Left lobe of liver (tissue), 2 donors: ENCODE results near the gene BMF. TPM values are rescaled to one million over a fixed set of nuclear protein-coding genes. Genes with fewer than 3 reads are reported as not detected.

Experiments used
- ATAC-seq: fragments of 200-7000 bp; cut with Tn5 transposase; one replicate; pipeline ENCODE4 v1.9.1; 2020; ENCODE audit warnings: mild to moderate bottlenecking, moderate library complexity
- DNase-seq: peaks from one replicate; pipeline ENCODE4 v3.0.0-alpha.2; 2020; ENCODE audit warnings: low spot score
- total RNA-seq: library from RNA; stranded (reverse); gene quantifications from one replicate; pipeline ENCODE4 v1.2.1, GENCODE V29; 2021
- donor health status: DM: no; HTN: no; CAD: no; lungs with moderate emphysema.
- donor health status: DM: no; HTN: yes; CAD: no.

Gene BMF
- total RNA-seq, 1 donor from 2014 or later = 3.3 TPM

- ATAC-seq = no peak
- no peak for DNase-seq
Measured at GRCh38 chr15:40052604-40053003, 56.1 kb downstream of the BMF start.

- DNase-seq (no peak), ATAC-seq (no peak)
Measured at GRCh38 chr15:40051616-40052415, 56.9 kb downstream of the BMF start.

- DNase-seq (no peak), ATAC-seq (no peak)
Measured at GRCh38 chr15:40050788-40051470, 57.8 kb downstream of the BMF start.

- ATAC-seq (no peak), DNase-seq (no peak)
Measured at GRCh38 chr15:40048926-40049475, 59.7 kb downstream of the BMF start.

GRCh38 chr15:40048211-40048792, 60.4 kb downstream of the BMF start:
- DNase-seq (no peak), ATAC-seq (no peak)

GRCh38 chr15:40047415-40048210, 61.1 kb downstream of the BMF start:
- ATAC-seq (peak; percentile 29), DNase-seq (no peak)

GRCh38 chr15:40046721-40047414, 61.8 kb downstream of the BMF start:
- ATAC-seq (no peak), DNase-seq (no peak)

- DNase-seq = no peak
- ATAC-seq = no peak
Measured at GRCh38 chr15:40045572-40046217, 63.0 kb downstream of the BMF start.

GRCh38 chr15:40044717-40045571, 63.7 kb downstream of the BMF start:
- peak; percentile 77 for DNase-seq
- ATAC-seq = peak; percentile 80

GRCh38 chr15:40043927-40044716, 64.6 kb downstream of the BMF start:
- ATAC-seq (no peak), DNase-seq (no peak)

- no peak for DNase-seq
Measured at GRCh38 chr15:40042791-40043320, 65.8 kb downstream of the BMF start.

GRCh38 chr15:40040770-40041169, 67.9 kb downstream of the BMF start:
- DNase-seq (peak; percentile 82), ATAC-seq (peak; percentile 70)

More at GRCh38 chr15:40042791-40043320, 65.8 kb downstream of the BMF start:
- no peak for ATAC-seq

- ATAC-seq (peak; percentile 1), DNase-seq (no peak)
Measured at GRCh38 chr15:40040293-40040635, 68.4 kb downstream of the BMF start.

GRCh38 chr15:40038638-40039543, 69.8 kb downstream of the BMF start, which contains the start of gene SRP14:
Gene SRP14, minus strand, starts transcription at chr15:40039181. Its CDS starts 65 bp downstream, at chr15:40039116.
- peak; percentile 89 for ATAC-seq
- DNase-seq = peak; percentile 94

- no peak for DNase-seq
- no peak for ATAC-seq
Measured at GRCh38 chr15:40038275-40038637, 70.4 kb downstream of the BMF start.
